ENCODE data around the gene FBXL7. TPM values are rescaled to one million over a fixed set of nuclear protein-coding genes. Genes with fewer than 3 reads are reported as not detected.

The FBXL7 gene
- total and polyA plus RNA-seq, 2 donors (not counting 1 experiment from before 2014, with no cell fraction given) = not detected

DNA sequence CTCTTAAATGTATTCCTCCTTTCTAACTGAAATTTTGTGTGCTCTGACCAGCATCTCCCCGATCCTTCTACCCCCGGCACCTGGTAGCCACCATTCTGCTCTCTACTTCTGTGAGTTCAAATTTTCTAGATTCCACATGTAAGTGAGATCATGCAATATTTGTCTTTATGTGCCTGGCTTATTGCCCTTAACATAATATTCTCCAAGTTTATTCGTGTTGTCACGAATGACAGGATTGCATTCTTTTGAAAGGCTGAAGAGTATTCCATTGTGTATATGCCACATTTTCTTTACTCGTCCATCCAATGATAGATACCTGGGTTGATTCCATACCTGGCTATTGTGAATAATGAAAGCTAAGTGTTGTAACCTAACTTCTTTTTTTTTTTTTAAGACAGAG lies 29.0 kb downstream of the FBXL7 start:
- no peak for DNase-seq
- ATAC-seq (ENCODE audit: low read depth) = no peak
- Histone ChIP-seq H4K20me1 (ENCODE audit: control insufficient read depth, insufficient read depth, low read length, poor library complexity, severe bottlenecking) (no peaks in the 10 kb centered on the region), H3K4me1 (ENCODE audit: control insufficient read depth in 2 of 2, insufficient read depth in 2 of 2, low read length in 2 of 2) (no peaks in the 10 kb centered on the region), H3K4me2 (replicated peaks; ENCODE audit: low read depth, low read length, poor library complexity, severe bottlenecking) (no peak overlapping the region), H3K27me3 (replicated peaks in 1 of 4; ENCODE audit: control extremely low read depth in 1 of 4, control insufficient read depth in 3 of 4, insufficient read depth in 4 of 4, low read length in 3 of 4) (no peaks in the 10 kb centered on the region), H3K9me3 (ENCODE audit: control extremely low read depth in 1 of 3, control insufficient read depth in 2 of 3, insufficient read depth in 1 of 3, low read length in 2 of 3) (peaks cover 0 to 4% (median 0%) of the 10 kb centered on the region in 3 donors), H3K9ac (ENCODE audit: low read length) (no peak overlapping the region), H3K36me3 (replicated peaks in 1 of 2; ENCODE audit: control extremely low read depth in 1 of 2, control insufficient read depth in 1 of 2, extremely low read depth in 1 of 2, insufficient read depth in 2 of 2, low read length in 1 of 2) (no peaks in the 10 kb centered on the region), H3K4me3 (ENCODE audit: control extremely low read depth in 1 of 5, extremely low read depth in 1 of 5, insufficient read depth in 1 of 5, low read depth in 2 of 5, low read length in 4 of 5) (no peak overlapping the region), H3K79me2 (ENCODE audit: control insufficient read depth, insufficient read depth, low read length) (no peaks in the 10 kb centered on the region), H2AFZ (ENCODE audit: insufficient read depth, low read depth, low read length, poor library complexity, severe bottlenecking) (no peak overlapping the region), H3K27ac (ENCODE audit: low read length in 2 of 2) (no peak overlapping the region)
- Mint-ChIP-seq H3K4me1 (no peaks in the 10 kb centered on the region), H3K9me3 (ENCODE audit: insufficient read depth) (peaks cover 7% of the 10 kb centered on the region), H3K27me3 (no peaks in the 10 kb centered on the region), H3K4me3 (no peak overlapping the region), H3K27ac (no peak overlapping the region)
- intact Hi-C loops (cut with micrococcal nuclease) = no loop called here
- CTCF ChIA-PET = no interaction called here
- POLR2A ChIA-PET = no interaction called here
- WGBS (ENCODE audit: insufficient coverage) = no CpG with 5 or more reads among the region's 5 CpGs
- TF ChIP-seq EZH2 (IDR thresholded peaks at IDR 0.05; ENCODE audit: borderline replicate concordance, insufficient read depth, low read depth, low read length, poor library complexity, severe bottlenecking) (no peak), CTCF (IDR thresholded peaks at IDR 0.05) (no peak)

- Histone ChIP-seq H3K27me3 (replicated peaks in 1 of 4; ENCODE audit: control extremely low read depth in 1 of 4, control insufficient read depth in 3 of 4, insufficient read depth in 4 of 4, low read length in 3 of 4) (no peaks in the 10 kb centered on the region), H3K36me3 (replicated peaks in 1 of 2; ENCODE audit: control extremely low read depth in 1 of 2, control insufficient read depth in 1 of 2, extremely low read depth in 1 of 2, insufficient read depth in 2 of 2, low read length in 1 of 2) (no peaks in the 10 kb centered on the region), H4K20me1 (ENCODE audit: control insufficient read depth, insufficient read depth, low read length, poor library complexity, severe bottlenecking) (no peaks in the 10 kb centered on the region), H2AFZ (ENCODE audit: insufficient read depth, low read depth, low read length, poor library complexity, severe bottlenecking) (no peak overlapping the region), H3K4me3 (ENCODE audit: control extremely low read depth in 1 of 5, extremely low read depth in 1 of 5, insufficient read depth in 1 of 5, low read depth in 2 of 5, low read length in 4 of 5) (no peak overlapping the region), H3K4me1 (ENCODE audit: control insufficient read depth in 2 of 2, insufficient read depth in 2 of 2, low read length in 2 of 2) (no peaks in the 10 kb centered on the region), H3K4me2 (replicated peaks; ENCODE audit: low read depth, low read length, poor library complexity, severe bottlenecking) (no peak overlapping the region), H3K9me3 (ENCODE audit: control extremely low read depth in 1 of 3, control insufficient read depth in 2 of 3, insufficient read depth in 1 of 3, low read length in 2 of 3) (peaks cover 0 to 4% (median 0%) of the 10 kb centered on the region in 3 donors), H3K9ac (ENCODE audit: low read length) (no peak overlapping the region), H3K79me2 (ENCODE audit: control insufficient read depth, insufficient read depth, low read length) (no peaks in the 10 kb centered on the region), H3K27ac (ENCODE audit: low read length in 2 of 2) (no peak overlapping the region)
- no peaks in the 10 kb centered on the region for H3K4me1 Mint-ChIP-seq
- peaks cover 7% of the 10 kb centered on the region for H3K9me3 Mint-ChIP-seq (ENCODE audit: insufficient read depth)
- intact Hi-C loops (cut with micrococcal nuclease) = no loop called here
- ChIA-PET POLR2A (no interaction called here), CTCF (no interaction called here)
- DNase-seq = no peak
- WGBS (ENCODE audit: insufficient coverage) = 100% methylated on average over 1 of the region's 2 CpGs
- TF ChIP-seq EZH2 (IDR thresholded peaks at IDR 0.05; ENCODE audit: borderline replicate concordance, insufficient read depth, low read depth, low read length, poor library complexity, severe bottlenecking) (no peak), CTCF (IDR thresholded peaks at IDR 0.05) (no peak)
- H3K27ac Mint-ChIP-seq = no peak overlapping the region
- ATAC-seq (ENCODE audit: low read depth) = no peak
- no peak overlapping the region for H3K4me3 Mint-ChIP-seq
- H3K27me3 Mint-ChIP-seq = no peaks in the 10 kb centered on the region
Observed at GRCh38 chr5:15529821-15530220, 29.8 kb downstream of the FBXL7 start.

Data from B cell (primary cell).